C4-2B (cell line): ENCODE data around the gene SOCS6.

ENCODE experiments used
- ZFX ChIP-seq: fragments of 450-650 bp; IDR thresholded peaks from 2 replicates; pipeline ENCODE4 v1.6.1; 2017
- TF ChIP-seq, protein P1 (sequence below): fragments of 450-650 bp; conservative IDR thresholded peaks from 2 replicates; pipeline ENCODE4 v1.5.1; 2017; ENCODE audit warnings: mild to moderate bottlenecking

DNA sequence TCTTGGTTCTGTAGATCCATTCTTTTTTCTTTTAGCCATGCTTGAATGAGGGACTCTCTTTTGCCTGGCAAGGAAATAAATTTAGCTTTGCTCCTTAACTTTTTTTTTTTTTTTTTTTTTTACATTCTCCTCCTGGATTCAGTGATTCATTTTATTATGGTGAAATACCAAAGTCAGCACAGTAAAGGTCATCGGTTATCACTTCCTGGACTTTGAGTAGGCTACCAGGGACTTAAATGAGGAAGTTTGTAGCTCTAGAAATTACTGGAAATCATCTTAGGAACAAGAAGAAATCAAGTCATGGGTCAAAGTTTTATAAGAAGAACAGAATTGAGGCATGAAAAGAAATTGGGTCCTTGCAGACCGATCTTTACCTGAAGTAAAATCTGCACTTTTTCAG, 75.0 kb downstream of the SOCS6 start:
- TF ChIP-seq, protein P1, sequence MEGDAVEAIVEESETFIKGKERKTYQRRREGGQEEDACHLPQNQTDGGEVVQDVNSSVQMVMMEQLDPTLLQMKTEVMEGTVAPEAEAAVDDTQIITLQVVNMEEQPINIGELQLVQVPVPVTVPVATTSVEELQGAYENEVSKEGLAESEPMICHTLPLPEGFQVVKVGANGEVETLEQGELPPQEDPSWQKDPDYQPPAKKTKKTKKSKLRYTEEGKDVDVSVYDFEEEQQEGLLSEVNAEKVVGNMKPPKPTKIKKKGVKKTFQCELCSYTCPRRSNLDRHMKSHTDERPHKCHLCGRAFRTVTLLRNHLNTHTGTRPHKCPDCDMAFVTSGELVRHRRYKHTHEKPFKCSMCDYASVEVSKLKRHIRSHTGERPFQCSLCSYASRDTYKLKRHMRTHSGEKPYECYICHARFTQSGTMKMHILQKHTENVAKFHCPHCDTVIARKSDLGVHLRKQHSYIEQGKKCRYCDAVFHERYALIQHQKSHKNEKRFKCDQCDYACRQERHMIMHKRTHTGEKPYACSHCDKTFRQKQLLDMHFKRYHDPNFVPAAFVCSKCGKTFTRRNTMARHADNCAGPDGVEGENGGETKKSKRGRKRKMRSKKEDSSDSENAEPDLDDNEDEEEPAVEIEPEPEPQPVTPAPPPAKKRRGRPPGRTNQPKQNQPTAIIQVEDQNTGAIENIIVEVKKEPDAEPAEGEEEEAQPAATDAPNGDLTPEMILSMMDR: no peak
- no peak for TF ChIP-seq ZFX
